SU-DHL-6 (cell line): ENCODE results near the gene CRYBG1.

Experiments
- EZH2phosphoT487 ChIP-seq: fragments of 200-600 bp; sonication (generic), shearing (Covaris generic); conservative IDR thresholded peaks from 2 replicates; pipeline ENCODE4 v1.6.1; 2018; ENCODE audit warnings: mild to moderate bottlenecking, antibody characterized with exemption, low read length, moderate library complexity, mixed read lengths
- TF ChIP-seq, protein P1 (sequence below): fragments of 200-600 bp; sonication (generic); IDR thresholded peaks from one replicate; pipeline ENCODE4 v1.5.1; 2017; ENCODE audit warnings: antibody characterized with exemption, mild to moderate bottlenecking, low read length, moderate library complexity; ENCODE audit not compliant: insufficient read depth, poor library complexity, severe bottlenecking

DNA sequence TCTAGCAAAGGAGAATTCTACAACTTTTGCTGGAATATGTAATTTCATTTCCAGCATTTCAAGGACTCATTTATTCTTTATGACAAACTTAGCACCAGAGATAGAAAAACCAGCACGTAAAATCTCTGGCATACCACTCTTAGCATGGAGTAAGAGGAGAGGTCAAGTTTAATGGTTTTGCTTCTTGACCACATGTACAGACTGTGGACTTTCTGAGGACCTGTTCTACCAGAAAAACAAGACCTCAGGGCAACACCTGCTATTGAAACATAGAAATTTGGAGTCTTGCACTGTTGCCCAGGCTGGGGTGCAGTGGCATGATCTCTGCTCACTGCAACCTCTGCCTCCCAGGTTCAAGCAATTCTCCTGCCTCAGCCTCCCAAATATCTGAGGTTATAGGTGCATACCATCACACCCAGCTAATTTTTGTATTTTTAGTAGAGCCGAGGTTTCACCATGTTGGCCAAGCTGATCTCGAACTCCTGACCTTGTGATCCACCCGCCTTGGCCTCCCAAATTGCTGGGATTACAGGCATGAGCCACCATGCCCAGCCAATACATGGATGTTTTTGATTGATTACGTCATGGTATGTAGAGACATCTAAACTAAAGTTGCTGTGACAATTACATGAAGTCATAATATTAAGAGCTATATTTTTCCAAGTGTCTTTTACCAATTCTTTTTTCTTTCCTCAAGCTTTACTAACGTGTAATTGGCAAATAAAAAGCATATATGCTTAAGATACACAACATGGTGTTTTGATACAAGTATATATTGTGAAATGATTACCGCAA is 36.1 kb downstream of the CRYBG1 start:
- TF ChIP-seq, protein P1, sequence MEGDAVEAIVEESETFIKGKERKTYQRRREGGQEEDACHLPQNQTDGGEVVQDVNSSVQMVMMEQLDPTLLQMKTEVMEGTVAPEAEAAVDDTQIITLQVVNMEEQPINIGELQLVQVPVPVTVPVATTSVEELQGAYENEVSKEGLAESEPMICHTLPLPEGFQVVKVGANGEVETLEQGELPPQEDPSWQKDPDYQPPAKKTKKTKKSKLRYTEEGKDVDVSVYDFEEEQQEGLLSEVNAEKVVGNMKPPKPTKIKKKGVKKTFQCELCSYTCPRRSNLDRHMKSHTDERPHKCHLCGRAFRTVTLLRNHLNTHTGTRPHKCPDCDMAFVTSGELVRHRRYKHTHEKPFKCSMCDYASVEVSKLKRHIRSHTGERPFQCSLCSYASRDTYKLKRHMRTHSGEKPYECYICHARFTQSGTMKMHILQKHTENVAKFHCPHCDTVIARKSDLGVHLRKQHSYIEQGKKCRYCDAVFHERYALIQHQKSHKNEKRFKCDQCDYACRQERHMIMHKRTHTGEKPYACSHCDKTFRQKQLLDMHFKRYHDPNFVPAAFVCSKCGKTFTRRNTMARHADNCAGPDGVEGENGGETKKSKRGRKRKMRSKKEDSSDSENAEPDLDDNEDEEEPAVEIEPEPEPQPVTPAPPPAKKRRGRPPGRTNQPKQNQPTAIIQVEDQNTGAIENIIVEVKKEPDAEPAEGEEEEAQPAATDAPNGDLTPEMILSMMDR = no peak
- TF ChIP-seq EZH2phosphoT487 = no peak
